GM18505 (cell line): ENCODE measurements around the gene STAC.

Experiments used
- ATAC-seq: cut with Tn5 transposase; IDR thresholded peaks from one replicate; pipeline ENCODE4 v1.9.1; 2021; ENCODE audit not compliant: unreplicated experiment
- POLR2A ChIP-seq: IDR thresholded peaks from 4 replicates; pipeline ENCODE4 v1.6.1; 2011; ENCODE audit warnings: borderline replicate concordance; ENCODE audit not compliant: insufficient read depth, insufficient read length; ENCODE audit errors: extremely low read depth

Gene STAC

GRCh38 chr3:36476286-36476942 is 96.1 kb downstream of the STAC start:
- ATAC-seq: no peak
- no peak for TF ChIP-seq POLR2A

GRCh38 chr3:36477655-36478054 is 97.4 kb downstream of the STAC start:
- no peak for TF ChIP-seq POLR2A
- no peak for ATAC-seq

GRCh38 chr3:36480911-36481648 is 100.8 kb downstream of the STAC start:
- ATAC-seq: no peak
- TF ChIP-seq POLR2A: no peak

GRCh38 chr3:36482256-36482655 is 102.0 kb downstream of the STAC start:
- ATAC-seq: no peak
- no peak for TF ChIP-seq POLR2A

- TF ChIP-seq POLR2A: no peak
- ATAC-seq: no peak
These were observed 102.6 kb downstream of the STAC start for GRCh38 chr3:36482880-36483279.

GRCh38 chr3:36483709-36484108 is 103.4 kb downstream of the STAC start:
- TF ChIP-seq POLR2A: no peak
- no peak for ATAC-seq

- no peak for ATAC-seq
- no peak for TF ChIP-seq POLR2A
These were observed 104.1 kb downstream of the STAC start for GRCh38 chr3:36484386-36484785.

GRCh38 chr3:36486009-36486795 is 105.9 kb downstream of the STAC start:
- no peak for ATAC-seq
- no peak for TF ChIP-seq POLR2A

GRCh38 chr3:36487616-36488015 is 107.3 kb downstream of the STAC start:
- no peak for TF ChIP-seq POLR2A
- no peak for ATAC-seq

- TF ChIP-seq POLR2A: no peak
- no peak for ATAC-seq
These were observed 107.9 kb downstream of the STAC start for GRCh38 chr3:36488077-36488789.

GRCh38 chr3:36489101-36489500 is 108.8 kb downstream of the STAC start:
- TF ChIP-seq POLR2A: no peak
- ATAC-seq: no peak

- TF ChIP-seq POLR2A: no peak
- no peak for ATAC-seq
These were observed 109.5 kb downstream of the STAC start for GRCh38 chr3:36489679-36490425.
